Right lobe of liver (tissue), 4 donors: ENCODE measurements around the gene CROCC2.

Experiments
- CTCF ChIP-seq, 4 donors: fragments of 200-600 bp in 3 of 4; fragments of 450-650 bp in 1 of 4; IDR thresholded peaks; one replicate each; pipeline versions ENCODE4 v1.5.1 to v1.8.0; 2016 to 2022; ENCODE audit warnings: antibody characterized with exemption in 4 of 4, mild to moderate bottlenecking in 2 of 4
- POLR2A ChIP-seq: fragments of 450-650 bp; IDR thresholded peaks from one replicate; pipeline ENCODE4 v1.6.1; 2017; ENCODE audit warnings: antibody characterized with exemption, mild to moderate bottlenecking
- donor health status: DM: no; HTN: no; CAD: no.
- donor health status: DM: no; HTN: no; CAD: no.
- donor health status: DM: no; HTN: yes; CAD: no.

- TF ChIP-seq CTCF (IDR thresholded peaks at IDR 0.05) (no peak), POLR2A (no peak)
Measured at GRCh38 chr2:240959941-240960308, 53.8 kb downstream of the CROCC2 start.
